HG03378 (cell line): ENCODE measurements around the gene ZNF627.
"Not testable (repeated sequence)": the region's sequence is repeated elsewhere in the genome, so short reads cannot be mapped to it uniquely, and the experiment has no call there.

Experiments used
- ATAC-seq: cut with Tn5 transposase; IDR thresholded peaks from one replicate; pipeline ENCODE4 v1.9.1; 2021; ENCODE audit warnings: mild to moderate bottlenecking, moderate library complexity; ENCODE audit not compliant: unreplicated experiment

Gene ZNF627

DNA sequence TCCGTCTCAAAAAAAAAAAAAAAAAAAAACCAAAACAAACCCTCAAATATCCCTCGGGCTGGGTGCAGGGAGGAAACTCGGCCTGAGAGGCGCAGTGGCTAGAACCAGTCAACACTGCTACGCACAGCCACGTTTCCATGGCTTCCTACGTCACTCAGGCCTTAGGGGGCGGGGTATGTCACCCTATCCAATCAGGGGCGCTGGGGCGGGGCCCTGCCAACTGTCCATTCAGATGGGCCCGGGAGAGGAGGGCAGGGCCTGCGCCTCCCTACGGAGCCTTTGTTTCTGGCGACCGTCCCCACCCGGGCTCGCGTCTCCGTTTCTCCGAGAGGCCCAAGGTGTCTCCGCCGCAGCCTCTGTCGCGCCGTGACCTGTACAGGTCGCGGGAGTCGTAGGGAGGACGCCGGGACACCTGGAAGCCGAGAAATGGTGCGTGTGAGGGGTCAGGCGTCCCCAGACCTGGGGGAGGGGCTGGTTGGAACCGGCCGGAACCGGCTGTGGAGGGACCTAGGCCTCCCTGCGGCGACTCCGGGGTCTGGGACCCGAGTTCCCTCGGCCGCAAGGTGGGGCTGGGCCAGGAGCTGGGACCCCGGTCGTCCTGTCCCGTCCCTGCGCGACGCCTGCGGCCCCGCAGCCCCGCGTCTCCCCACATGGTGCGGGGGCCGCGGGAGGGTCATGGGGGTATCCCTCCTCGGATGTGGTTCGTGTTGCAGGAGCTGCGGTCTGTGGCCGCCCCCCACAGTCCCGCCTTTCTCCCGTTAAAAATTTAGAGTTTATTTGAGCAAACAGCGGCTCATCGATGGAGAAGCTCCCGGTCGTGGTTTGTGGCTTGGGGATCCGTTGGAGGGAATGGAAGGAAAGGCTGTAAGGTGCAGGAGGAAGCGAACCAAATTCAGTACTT, at the start of gene ZNF627:
ZNF627 (plus strand) TSS at position 282 of the 901 bp plus-strand sequence; CDS start at position 427, 145 bp downstream.
- ATAC-seq: peak; percentile 93

DNA sequence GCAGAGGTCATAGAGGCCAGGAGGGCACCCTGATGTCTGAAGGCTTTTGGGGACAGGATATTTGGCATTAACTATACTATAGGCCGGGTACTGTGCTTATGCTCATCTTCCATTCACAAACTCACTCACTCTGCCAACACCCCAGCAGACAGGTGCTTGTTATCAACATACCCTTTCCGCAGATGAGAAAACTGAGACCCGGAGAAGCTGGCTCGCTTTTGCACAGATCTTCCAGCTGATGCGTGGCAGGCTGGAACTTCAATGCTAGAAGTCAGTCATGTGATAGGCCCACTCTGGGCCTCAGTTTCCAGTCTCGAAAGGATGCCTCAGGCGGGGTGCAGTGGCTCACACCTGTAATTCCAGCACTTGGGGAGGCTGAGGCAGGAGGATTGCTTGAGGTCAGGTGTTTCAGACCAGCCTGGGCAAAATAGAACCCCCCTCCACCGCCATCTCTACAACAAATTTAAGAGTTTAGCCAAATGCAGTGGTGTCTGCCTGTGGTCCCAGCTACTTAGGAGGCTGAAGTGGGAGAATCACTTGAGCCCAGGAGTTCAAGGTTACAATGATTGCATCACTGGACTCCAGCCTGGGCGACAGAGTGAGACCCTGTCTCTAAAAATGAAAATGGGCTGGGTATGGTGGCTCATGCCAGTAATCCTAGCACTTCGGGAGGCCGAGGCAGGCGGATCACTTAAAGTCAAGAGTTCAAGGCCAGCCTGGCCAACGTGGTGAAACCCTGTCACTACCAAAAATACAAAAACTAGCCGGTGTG, 49.2 kb upstream of the ZNF627 start:
- no peak for ATAC-seq

DNA sequence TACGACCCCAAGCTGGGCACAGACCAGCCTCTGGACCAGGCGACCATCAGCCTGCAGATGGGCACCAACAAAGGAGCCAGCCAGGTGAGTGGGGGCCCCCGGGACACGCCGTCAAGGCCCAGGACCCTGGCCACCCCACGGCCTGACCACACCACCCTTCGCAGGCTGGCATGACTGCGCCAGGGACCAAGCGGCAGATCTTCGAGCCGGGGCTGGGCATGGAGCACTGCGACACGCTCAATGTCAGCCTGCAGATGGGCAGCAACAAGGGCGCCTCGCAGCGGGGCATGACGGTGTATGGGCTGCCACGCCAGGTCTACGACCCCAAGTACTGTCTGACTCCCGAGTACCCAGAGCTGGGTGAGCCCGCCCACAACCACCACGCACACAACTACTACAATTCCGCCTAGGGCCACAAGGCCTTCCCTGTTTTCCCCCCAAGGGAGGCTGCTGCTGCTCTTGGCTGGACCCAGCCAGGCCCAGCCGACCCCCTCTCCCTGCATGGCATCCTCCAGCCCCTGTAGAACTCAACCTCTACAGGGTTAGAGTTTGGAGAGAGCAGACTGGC, 47.8 kb upstream of the ZNF627 start:
- ATAC-seq: no peak

DNA sequence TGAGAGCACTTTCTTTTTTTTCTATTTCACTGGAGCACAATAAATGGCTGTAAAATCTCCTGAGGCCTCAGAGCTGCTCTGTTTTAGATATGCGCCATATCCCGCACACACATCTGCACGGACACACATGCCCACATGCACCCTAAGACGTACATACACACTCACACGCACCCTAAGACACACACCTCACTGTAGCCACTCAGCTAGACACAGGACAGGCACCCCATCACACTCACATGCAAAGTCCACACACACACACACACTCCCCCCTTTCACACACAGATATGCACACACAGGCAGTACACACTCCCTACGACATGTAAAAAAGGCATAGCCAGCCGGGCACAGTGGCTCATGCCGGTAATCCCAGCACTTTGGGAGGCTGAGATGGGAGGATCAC, 47.0 kb upstream of the ZNF627 start:
- ATAC-seq: no peak

DNA sequence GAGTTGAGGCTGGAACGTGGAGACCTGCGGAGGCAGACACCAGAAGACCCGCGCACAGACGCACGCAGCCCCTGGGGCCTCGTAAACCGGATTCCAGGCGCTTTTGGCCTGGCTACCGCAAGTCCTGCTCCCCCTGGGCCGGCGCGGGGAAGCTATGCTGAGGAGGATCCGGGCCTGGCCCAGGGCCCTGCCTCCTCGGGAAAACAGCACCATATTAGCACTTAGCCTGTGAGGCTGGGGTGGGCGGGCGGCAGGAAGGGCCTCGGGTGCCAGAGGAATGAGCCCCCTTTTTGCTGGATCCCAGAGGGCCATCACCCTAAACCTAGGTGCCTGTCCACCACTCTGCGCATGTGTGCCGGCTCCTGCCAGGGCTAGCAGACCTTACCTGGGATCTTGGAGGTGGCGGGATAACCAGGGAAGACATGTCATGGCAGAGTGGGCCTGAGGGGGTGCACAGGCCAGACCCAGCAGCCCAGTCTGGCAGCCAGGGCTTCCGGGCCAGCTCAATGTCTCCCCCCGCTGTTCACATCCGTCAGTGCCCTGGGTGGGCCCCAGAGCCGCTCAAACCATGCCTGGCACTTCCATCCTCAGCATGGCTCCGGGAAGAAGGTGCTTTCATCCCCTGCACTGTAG, 45.6 kb upstream of the ZNF627 start:
- ATAC-seq: no peak

DNA sequence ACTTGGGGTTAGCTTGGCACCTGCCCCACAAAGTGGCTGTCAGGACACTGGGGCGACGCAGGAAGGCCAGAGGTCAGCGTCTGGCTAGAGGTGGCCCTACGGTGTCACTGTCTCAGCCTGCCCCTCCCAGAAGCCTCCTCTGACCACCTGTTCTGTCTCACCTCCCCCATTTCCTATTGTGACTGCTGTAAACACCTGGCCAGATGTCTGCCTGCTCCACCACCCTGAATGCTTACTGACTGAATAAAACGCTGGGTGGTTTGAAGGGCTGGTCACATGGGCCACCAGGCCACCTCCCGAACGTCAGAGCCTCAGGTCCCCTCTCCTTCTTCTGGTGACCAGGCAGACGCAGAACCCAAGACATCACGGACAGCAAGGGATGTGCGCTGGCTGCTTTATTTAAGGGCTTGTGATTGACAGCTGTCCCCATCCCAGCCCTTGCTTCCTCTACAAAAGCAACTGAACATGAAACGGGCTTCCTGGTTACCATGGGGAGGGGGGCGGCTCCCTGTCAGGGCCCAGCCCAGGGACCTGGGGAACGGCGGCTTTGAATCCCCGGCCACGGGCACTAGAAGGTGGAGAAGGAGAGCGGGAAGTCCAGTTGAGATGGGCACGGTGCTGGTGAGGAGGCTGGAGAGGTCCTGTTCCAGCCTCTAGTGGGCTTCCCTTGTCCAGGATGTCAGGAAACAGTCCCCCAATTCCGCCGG, 44.5 kb upstream of the ZNF627 start:
- ATAC-seq: no peak

DNA sequence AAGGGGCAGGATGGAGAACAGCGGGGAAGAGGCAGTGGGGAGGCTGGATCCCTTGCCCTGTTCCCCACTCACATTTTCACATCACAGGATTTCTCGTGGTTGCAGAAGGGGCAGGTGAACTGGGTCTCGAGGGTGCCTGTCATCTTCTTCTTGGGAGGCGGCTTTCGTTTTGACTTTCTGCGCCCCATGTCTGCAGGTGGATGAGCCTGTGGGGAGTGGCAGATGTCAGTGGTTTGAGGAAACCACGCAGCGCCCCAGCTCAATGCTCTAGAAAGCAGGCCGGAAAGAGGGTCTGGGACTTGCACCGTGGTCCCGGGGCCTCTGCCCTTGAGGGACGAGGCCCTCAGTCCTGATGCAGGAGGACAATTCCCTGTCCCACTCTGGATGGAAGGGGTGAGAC, 43.1 kb upstream of the ZNF627 start:
- no peak for ATAC-seq

DNA sequence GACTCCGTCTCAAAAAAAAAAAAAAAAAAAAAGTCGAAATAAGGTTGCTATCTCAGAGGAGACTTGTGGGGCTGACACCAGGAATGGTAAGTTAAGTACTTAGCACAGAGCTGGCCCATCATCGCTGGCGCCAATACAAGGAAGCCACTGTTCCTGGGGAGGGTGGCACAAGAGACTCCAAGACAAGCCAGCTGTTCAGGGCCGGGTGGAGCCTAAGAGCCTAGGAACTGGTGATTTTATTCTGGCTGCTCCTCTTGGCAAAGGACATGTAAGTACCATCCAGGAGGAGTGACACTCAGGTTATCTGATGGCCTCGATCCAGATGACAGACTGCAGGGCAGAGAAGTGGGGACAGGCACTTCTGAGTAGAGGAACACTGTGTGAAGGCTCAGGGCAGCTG, 42.0 kb upstream of the ZNF627 start:
- ATAC-seq: no peak

DNA sequence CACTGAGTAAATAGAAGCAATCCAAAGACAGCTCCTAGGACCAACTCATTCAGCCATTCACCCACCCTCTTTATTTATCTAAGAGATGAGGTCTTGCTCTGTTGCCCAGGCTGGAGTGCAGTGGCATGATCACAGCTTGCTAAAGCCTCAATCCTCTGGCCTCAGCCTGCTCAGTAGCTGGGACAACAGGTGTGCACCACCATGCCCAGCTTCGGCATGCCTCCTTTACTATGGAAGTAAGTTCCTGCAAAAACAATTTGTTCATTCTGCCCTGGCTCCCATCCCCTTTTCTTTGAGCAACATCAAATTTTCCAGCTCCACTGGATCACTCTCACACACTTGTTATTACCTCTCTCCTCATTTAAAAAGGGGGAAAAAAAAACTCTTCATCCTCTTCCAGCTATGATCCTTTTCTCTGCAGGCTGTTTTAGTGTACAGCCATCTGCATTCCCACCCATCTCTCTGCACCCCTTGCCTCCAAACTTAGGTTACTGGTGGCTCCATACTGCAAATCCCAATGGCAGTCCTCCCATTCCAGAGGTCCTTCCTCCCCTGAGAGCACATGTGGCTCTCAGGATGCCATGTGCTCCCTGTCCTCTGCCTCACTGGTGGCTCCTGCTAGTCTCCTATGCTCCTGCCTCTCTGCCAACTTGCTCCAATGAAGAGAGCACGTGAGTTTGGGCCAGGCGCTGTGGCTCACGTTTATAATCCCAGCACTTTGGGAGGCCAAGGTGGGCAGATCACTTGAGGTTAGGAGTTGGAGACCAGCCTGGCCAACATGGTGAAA, 40.5 kb upstream of the ZNF627 start:
- ATAC-seq: no peak

DNA sequence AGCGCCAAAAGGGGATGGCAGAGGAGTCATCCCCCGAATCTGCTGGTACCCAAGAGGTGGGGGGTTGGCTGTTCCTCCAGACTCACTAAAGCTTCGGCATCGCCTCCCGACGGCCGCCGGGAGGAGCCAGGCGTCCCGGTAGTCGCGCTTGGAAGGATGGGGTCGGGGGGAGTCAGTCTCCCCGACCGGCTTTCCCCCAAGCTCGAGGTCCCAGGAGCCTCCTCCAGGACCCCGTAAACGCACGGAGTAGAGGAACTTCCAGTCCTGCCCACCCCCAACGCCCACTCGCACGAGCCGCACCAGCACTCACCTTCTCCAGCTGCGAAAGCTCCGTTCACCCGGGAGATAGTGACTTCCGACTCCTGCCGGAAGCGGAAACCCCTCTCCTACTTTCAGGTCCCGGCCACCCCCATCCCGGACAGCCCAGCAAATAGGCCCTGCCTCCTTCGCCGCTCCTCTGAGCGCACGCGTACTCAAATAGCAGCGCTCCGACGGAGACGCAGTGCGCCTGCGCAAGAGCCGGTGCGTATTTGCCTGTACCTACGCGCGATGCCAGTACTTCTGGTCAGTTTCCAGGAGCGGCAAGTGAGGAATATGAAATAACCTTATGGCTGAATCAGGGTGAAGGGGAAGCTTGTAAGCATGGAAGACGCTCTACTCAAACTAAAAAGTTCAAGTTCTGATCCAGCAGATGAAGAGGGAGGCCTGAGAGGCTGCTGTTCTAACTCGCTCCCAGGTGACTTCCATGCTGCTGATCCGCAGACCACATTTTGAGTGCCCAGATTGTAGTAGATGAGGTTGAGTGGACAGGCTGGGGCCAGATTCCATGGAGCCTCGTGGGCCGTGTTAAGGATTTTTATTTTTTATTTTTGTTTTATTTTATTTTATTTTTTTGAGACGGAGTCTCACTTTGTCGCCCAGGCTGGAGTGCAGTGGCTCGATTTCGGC, 38.1 kb upstream of the ZNF627 start, which contains the start of gene ELOF1:
ELOF1 (minus strand) TSS at position 350 of the 948 bp plus-strand sequence. CDS start 4,883 bp downstream, outside the sequence.
- peak; percentile 51 for ATAC-seq

DNA sequence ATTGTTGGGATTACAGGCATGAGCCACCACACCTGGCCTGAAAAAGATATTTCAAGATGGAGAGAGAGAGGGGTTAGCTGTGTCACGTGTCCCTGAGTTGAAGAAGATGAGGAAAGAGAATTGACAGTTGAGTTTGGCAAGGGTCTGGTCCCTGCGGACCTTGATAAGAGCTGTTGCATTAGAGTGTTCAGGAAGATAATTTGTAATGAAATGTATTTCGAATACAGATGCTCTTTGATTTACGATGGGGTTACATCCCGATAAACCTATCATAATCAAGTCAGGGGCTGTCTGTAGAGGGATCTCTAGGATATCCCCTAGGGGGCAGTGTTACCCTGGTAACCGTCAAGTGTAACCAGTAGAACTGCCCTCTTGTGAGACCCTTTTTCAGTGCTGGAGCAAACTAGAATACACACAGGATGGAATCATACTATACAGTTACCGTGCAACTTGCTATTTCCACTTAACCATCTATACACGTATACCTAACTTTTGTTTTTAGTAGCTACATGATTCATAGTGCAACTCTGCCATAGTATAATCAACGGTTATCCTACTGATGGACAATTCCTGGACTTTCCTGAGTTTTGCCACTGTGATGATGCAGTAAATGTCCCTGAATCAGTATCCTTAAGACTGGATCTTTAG, 36.8 kb upstream of the ZNF627 start:
- ATAC-seq: peak; percentile 54

DNA sequence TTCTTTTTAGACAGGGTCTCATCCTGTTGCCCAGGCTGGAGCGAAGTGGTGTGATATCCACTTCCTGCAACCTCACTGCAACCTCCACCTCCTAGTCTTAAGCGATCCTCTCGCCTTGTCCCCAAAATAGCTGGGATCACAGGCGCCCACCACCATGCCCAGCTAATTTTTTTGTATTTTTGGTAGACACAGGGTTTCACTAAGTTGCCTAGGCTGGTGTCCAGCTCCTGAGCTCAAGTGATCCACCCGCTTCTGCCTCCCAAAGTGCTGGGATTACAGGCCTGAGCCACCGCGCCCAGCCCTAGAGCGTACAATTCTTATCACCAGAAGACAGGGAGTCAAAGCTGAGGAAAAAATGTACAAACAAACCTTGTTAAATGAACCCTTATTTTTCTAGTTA, 33.8 kb upstream of the ZNF627 start:
- ATAC-seq: no peak

DNA sequence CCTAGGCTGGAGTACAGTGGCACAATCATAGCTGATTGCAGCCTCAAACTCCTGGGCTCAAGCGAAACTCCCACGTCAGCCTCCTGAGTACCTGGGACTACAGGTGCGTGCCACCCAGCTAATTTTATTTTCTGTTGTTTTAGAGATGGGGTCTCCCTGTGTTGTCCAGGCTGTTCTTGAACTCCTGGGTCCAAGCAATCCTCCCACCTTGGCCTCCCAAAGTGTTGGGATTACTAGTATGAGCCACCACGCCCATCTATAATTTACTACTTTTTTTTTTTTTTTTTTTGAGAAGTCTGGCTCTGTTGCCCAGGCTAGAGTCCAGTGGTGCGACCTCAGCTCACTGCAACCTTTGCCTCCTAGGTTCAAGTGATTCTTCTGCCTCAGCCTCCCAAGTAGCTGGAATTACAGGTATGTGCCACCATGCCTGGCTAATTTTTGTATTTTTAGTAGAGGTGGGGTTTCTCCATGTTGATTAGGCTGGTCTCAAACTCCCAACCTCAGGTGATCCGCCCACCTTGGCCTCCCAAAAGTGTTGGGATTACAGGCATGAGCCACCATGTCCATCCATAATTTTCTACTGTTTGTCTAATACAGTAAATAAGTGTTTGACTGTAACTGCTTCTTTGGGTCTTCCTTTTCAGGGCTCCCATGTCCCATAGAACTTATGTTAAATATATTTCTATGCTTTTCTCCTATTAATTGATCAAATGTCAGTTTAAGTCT, 33.0 kb upstream of the ZNF627 start:
- ATAC-seq: not testable (repeated sequence)

DNA sequence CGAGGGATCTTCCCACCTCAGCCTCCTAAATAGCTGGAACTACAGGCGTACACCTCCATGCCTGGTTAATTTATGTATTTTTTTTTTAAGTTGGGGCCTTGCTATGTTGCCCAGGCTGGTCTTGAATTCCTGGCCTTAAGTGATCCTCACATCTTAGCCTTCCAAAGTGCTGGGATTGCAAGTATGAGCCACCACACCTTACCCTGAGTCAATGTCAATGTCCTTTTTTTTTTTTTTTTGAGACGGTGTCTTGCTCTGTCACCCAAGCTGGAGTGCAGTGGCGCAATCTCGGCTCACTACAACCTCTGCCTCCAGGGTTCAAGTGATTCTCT, 31.7 kb upstream of the ZNF627 start:
- ATAC-seq: not testable (repeated sequence)

DNA sequence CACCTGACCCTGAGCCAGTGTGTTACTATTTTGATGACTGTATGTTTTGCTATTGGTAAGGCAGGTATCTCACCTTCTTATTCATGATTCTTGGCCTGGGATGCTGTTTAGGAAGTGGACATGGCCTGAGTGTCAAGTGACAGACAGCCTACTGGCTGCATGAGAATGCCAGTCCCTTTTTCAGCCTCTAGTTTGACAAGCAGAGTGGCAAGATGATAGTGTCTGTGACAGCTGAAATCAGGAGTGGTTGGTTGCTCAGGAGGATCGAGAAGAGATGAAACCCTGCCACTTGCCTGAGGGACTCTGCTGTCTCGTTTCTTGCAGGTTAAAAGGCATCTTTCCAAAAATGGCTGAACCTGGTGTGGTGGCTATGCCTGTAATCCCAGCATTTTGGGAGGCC, 31.1 kb upstream of the ZNF627 start:
- ATAC-seq: no peak

DNA sequence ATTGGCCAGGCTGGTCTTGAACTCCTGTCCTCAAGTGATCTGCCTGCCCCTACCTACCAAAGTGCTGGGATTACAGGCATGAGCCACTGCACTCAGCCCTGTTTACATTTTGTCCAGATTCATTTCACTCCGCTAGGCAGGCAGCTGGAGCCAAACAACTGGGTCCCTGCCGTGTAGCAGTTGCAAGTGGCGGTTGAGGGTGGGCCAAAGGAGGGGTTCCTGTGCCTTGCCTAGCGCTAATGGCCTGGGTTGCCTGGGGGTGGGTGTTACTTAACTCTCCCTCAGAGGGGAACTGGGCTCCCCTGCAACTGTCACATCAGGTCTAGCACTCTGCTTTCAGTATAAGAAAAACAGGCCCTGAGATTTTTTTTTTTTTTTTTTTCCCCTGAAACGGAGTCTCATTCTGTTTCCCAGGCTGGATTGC, 27.2 kb upstream of the ZNF627 start:
- no peak for ATAC-seq

DNA sequence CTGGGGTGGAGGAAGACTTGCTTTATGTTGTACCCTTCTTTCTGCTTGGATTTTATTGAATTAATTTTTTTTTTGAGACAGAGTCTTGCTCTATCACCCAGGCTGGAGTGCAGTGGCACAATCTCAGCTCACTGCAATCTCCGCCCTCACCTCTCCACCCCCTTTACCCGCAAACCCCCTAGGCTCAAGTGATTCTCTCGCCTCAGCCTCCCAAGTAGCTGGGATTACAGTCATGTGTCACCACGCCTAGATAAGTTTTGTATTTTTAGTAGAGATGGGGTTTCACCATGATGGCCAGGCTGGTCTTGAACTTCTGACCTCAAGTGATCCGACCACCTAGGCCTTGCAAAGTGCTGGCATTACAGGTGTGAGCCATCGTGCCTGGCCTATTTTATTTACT, 23.9 kb upstream of the ZNF627 start:
- not testable (repeated sequence) for ATAC-seq
